Measurements from ENCODE around the gene WDHD1. TPM values are rescaled to one million over a fixed set of nuclear protein-coding genes. Genes with fewer than 3 reads are reported as not detected.

Gene WDHD1
- total and polyA plus RNA-seq, 2 of the 8 experiments (the other 6 are each of a cell fraction or from before 2014, with no cell fraction given) = 17.8 to 87.9 TPM

DNA sequence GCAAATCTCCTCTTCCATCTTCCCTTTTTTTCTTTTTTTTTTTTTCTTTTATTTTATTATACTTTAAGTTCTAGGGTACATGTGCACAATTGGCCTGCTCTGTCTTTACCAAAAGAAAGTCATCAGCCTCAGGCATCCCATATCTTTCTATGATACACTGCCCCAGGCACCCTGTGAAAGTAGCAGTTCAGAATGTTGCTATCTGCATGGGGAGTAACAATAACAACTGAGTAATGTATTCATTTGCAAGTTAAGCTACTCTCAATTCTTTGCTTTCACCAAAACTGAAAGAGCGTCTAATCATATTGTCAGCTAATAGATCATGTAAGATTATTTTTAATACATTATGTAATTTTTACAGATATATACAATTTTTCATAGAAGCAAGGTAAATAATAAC, 110.8 kb downstream of the WDHD1 start:
- no peak overlapping the region for H4K8ac ChIP-seq (ENCODE audit: extremely low read depth, insufficient read depth, low read length)
- H3K27ac ChIP-seq (ENCODE audit: low read depth, low read length) = no peak overlapping the region
- no peak overlapping the region for H3K23ac ChIP-seq (ENCODE audit: insufficient read length)
- WGBS, 2 experiments (ENCODE audit: extremely low coverage in 1 of 2, insufficient coverage in 1 of 2, insufficient read length in 1 of 2, insufficient replicate concordance in 2 of 2, low coverage in 1 of 2, low lambda C conversion rate in 2 of 2, missing lambda C conversion rate in 1 of 2) = 89% methylated on average over 1 of the region's 1 CpG; no CpG with 5 or more reads in 1 of the 2 experiments
- H3K23me2 ChIP-seq (ENCODE audit: low read depth, low read length) = no peaks in the 10 kb centered on the region; the same call in 1 of the 2 replicates
- H3K18ac ChIP-seq (ENCODE audit: extremely low read depth, low read length) = no peak overlapping the region
- DNase-seq (ENCODE audit: low read depth in 1 of 2, low spot score in 2 of 2) = no peak
- POLR2A ChIA-PET (ENCODE audit: partially characterized antibody) = interaction anchor here (1.3 to 1.9 kb wide), 2 partner anchors 13 to 14 kb away, joined by 3 to 5 read pairs; no protein-coding TSS in a partner anchor
- H3K14ac ChIP-seq (ENCODE audit: insufficient read length) = no peak overlapping the region
- no peaks in the 10 kb centered on the region for H3K79me1 ChIP-seq (ENCODE audit: low read depth, low read length)
- H3K4me3 ChIP-seq (ENCODE audit: extremely low read depth in 1 of 4, insufficient read depth in 2 of 4, low read depth in 3 of 4, low read length in 4 of 4) = no peak overlapping the region
- no peak overlapping the region for H3K4me2 ChIP-seq (ENCODE audit: insufficient read depth in 1 of 2, low read depth in 2 of 2, low read length in 2 of 2)
- no peak overlapping the region for H2BK5ac ChIP-seq (ENCODE audit: low read depth, low read length)
- H2BK120ac ChIP-seq (replicated peaks; ENCODE audit: low read depth, low read length) = no peak overlapping the region
- H2AK5ac ChIP-seq (ENCODE audit: low read depth, low read length) = no peak overlapping the region
- H4K5ac ChIP-seq (ENCODE audit: insufficient read length, low read depth, low read length) = no peak overlapping the region
- FAIRE-seq = no peak
- no peak overlapping the region for H3K4ac ChIP-seq (replicated peaks; ENCODE audit: insufficient read length, low read depth, low read length)
- CTCF ChIA-PET (ENCODE audit: partially characterized antibody) = no interaction called here
- H2BK20ac ChIP-seq (ENCODE audit: low read length) = no peak overlapping the region
- H3K27me3 ChIP-seq (replicated peaks in 1 of 4; ENCODE audit: control insufficient read depth in 3 of 4, extremely low read depth in 1 of 4, insufficient read depth in 3 of 4, low read length in 3 of 4) = no peaks in the 10 kb centered on the region
- no peaks in the 10 kb centered on the region for H4K20me1 ChIP-seq (replicated peaks in 1 of 2; ENCODE audit: control insufficient read depth in 1 of 2, insufficient read depth in 2 of 2, low read length in 2 of 2)
- no peaks in the 10 kb centered on the region for H3K4me1 ChIP-seq (replicated peaks in 1 of 4; ENCODE audit: control insufficient read depth in 3 of 4, insufficient read depth in 4 of 4, low read length in 3 of 4)
- H4K91ac ChIP-seq (replicated peaks; ENCODE audit: insufficient read length, low read length) = no peak overlapping the region
- no peaks in the 10 kb centered on the region for H3K36me3 ChIP-seq (ENCODE audit: control insufficient read depth in 2 of 4, insufficient read depth in 4 of 4, low read length in 3 of 4)
- H3K9ac ChIP-seq (replicated peaks in 1 of 4; ENCODE audit: extremely low read depth in 1 of 4, low read depth in 3 of 4, low read length in 3 of 4) = no peak overlapping the region
- no peaks in the 10 kb centered on the region for H3K79me2 ChIP-seq (ENCODE audit: control insufficient read depth in 1 of 2, insufficient read depth in 2 of 2, low read length in 2 of 2)
- H2BK15ac ChIP-seq (ENCODE audit: low read length) = no peak overlapping the region
- H3K56ac ChIP-seq (replicated peaks; ENCODE audit: insufficient read length, low read depth, low read length) = no peak overlapping the region
- H2AFZ ChIP-seq (ENCODE audit: low read length) = no peak overlapping the region
- H2BK12ac ChIP-seq (ENCODE audit: low read depth, low read length) = no peak overlapping the region
- no peaks in the 10 kb centered on the region for H3K9me3 ChIP-seq (ENCODE audit: insufficient read depth in 2 of 2, low read depth in 1 of 2, low read length in 1 of 2)
- TF ChIP-seq KDM5A (IDR thresholded peaks at IDR 0.05; ENCODE audit: low read length) (no peak), POU5F1 (IDR thresholded peaks at IDR 0.05; ENCODE audit: low read depth, low read length) (no peak), TCF12 (IDR thresholded peaks at IDR 0.05; ENCODE audit: low read depth, low read length) (no peak), TAF7 (optimal IDR thresholded peaks at IDR 0.05; ENCODE audit: borderline replicate concordance, low read depth, low read length) (no peak), EGR1 (IDR thresholded peaks at IDR 0.05; ENCODE audit: borderline replicate concordance, low read depth, low read length) (no peak), JUND (IDR thresholded peaks at IDR 0.05; ENCODE audit: low read length) (no peak), PHF8 (conservative IDR thresholded peaks at IDR 0.05; ENCODE audit: low read depth, low read length) (no peak), TBP (IDR thresholded peaks at IDR 0.05; ENCODE audit: low read depth, low read length) (no peak), FOSL1 (IDR thresholded peaks at IDR 0.05; ENCODE audit: insufficient read depth, low read depth, low read length) (no peak), SP1 (IDR thresholded peaks at IDR 0.05; ENCODE audit: low read depth, low read length) (no peak), CTBP2 (IDR thresholded peaks at IDR 0.05; ENCODE audit: borderline replicate concordance, insufficient read depth, insufficient read length, low read length) (no peak), HDAC2 (IDR thresholded peaks at IDR 0.05; ENCODE audit: borderline replicate concordance in 1 of 2, low read depth in 2 of 2, low read length in 2 of 2) (no peak), CBX8 (IDR thresholded peaks at IDR 0.05; ENCODE audit: borderline replicate concordance, low read depth, low read length) (no peak), POLR2A (IDR thresholded peaks at IDR 0.05; ENCODE audit: control extremely low read depth in 1 of 2, low read depth in 2 of 2, low read length in 2 of 2) (no peak), SIN3A (conservative IDR thresholded peaks at IDR 0.05 in 1 of 2, IDR thresholded peaks at IDR 0.05 in 1 of 2; ENCODE audit: low read depth in 1 of 2, low read length in 2 of 2) (no peak)

Measured in H1 (cell line).